ENCODE data around the gene ACTRT2. TPM values are rescaled to one million over a fixed set of nuclear protein-coding genes. Genes with fewer than 3 reads are reported as not detected.

The ACTRT2 gene
- polyA plus RNA-seq, 1 experiment, result not detected

GRCh38 chr1:3001471-3002348 is 19.6 kb upstream of the ACTRT2 start:
- ChIA-PET CTCF (no interaction called here), POLR2A (no interaction called here)
- Histone ChIP-seq H3K4me3 (ENCODE audit: low read depth, low read length) (no peak overlapping the region), H3K27me3 (ENCODE audit: control insufficient read depth, insufficient read depth, low read length) (no peaks in the 10 kb centered on the region), H3K36me3 (ENCODE audit: control insufficient read depth, insufficient read depth, low read length) (no peaks in the 10 kb centered on the region)
- TF ChIP-seq, protein P1, sequence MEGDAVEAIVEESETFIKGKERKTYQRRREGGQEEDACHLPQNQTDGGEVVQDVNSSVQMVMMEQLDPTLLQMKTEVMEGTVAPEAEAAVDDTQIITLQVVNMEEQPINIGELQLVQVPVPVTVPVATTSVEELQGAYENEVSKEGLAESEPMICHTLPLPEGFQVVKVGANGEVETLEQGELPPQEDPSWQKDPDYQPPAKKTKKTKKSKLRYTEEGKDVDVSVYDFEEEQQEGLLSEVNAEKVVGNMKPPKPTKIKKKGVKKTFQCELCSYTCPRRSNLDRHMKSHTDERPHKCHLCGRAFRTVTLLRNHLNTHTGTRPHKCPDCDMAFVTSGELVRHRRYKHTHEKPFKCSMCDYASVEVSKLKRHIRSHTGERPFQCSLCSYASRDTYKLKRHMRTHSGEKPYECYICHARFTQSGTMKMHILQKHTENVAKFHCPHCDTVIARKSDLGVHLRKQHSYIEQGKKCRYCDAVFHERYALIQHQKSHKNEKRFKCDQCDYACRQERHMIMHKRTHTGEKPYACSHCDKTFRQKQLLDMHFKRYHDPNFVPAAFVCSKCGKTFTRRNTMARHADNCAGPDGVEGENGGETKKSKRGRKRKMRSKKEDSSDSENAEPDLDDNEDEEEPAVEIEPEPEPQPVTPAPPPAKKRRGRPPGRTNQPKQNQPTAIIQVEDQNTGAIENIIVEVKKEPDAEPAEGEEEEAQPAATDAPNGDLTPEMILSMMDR (IDR thresholded peaks at IDR 0.05; ENCODE audit: insufficient read depth, low read depth, low read length), result no peak
- DNase-seq (ENCODE audit: low read depth), result no peak

DNA sequence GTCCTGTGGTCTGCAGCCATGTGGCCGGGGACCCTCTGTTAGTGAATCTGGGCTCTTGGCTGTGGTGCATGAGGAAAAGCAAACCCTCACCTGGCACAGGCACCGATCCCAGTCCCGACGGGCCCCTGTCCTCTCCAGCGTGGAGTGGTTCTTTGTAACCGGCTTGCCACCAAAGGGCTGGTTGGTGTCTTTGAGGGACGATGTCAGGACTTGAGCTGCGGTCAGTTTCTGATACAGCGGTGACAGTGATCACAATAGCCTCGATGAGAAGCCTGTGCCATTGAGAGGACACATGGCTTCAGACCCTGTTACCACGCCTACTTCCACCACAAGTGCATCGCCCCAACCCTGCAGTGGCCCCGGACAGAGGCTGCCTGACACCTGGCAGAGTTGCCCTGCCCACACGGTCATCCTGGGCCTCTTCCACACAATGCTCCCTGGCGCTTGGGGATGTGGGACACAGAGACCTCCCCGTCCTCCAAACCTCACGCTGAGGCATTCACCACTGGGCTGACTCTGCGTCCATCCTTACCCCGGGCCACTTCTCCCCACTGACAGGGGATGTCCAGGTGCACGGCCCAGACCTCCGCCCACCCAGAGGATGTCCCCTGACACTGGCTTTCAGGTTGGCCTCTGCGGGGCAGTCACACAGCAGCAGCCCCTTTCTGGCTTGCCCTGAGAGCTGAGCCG is 18.8 kb upstream of the ACTRT2 start:
- POLR2A ChIA-PET, result no interaction called here
- CTCF ChIA-PET, result no interaction called here
- no peak for DNase-seq (ENCODE audit: low read depth)

GRCh38 chr1:3003039-3003940 is 18.0 kb upstream of the ACTRT2 start:
- ChIA-PET POLR2A (no interaction called here), CTCF (no interaction called here)
- TF ChIP-seq, protein P1 (IDR thresholded peaks at IDR 0.05; ENCODE audit: insufficient read depth, low read depth, low read length), result no peak
- Histone ChIP-seq H3K27me3 (ENCODE audit: control insufficient read depth, insufficient read depth, low read length) (no peaks in the 10 kb centered on the region), H3K36me3 (ENCODE audit: control insufficient read depth, insufficient read depth, low read length) (no peaks in the 10 kb centered on the region), H3K4me3 (ENCODE audit: low read depth, low read length) (no peak overlapping the region)
- no peak for DNase-seq (ENCODE audit: low read depth)

More for the DNA sequence above, 18.8 kb upstream of the ACTRT2 start:
- H3K4me3 ChIP-seq (ENCODE audit: low read depth, low read length), result no peak overlapping the region
- TF ChIP-seq, protein P1 (IDR thresholded peaks at IDR 0.05; ENCODE audit: insufficient read depth, low read depth, low read length), result no peak
- H3K36me3 ChIP-seq (ENCODE audit: control insufficient read depth, insufficient read depth, low read length), result no peaks in the 10 kb centered on the region
- H3K27me3 ChIP-seq (ENCODE audit: control insufficient read depth, insufficient read depth, low read length), result no peaks in the 10 kb centered on the region

GRCh38 chr1:3003941-3004270 is 17.4 kb upstream of the ACTRT2 start:
- Histone ChIP-seq H3K4me3 (ENCODE audit: low read depth, low read length) (no peak overlapping the region), H3K36me3 (ENCODE audit: control insufficient read depth, insufficient read depth, low read length) (no peaks in the 10 kb centered on the region), H3K27me3 (ENCODE audit: control insufficient read depth, insufficient read depth, low read length) (no peaks in the 10 kb centered on the region)
- ChIA-PET POLR2A (no interaction called here), CTCF (no interaction called here)
- TF ChIP-seq, protein P1 (IDR thresholded peaks at IDR 0.05; ENCODE audit: insufficient read depth, low read depth, low read length), result no peak
- no peak for DNase-seq (ENCODE audit: low read depth)

Measured in BJ (cell line).